ENCODE results near the gene NBAS.

Gene NBAS

GRCh38 chr2:15168116-15168515, 393.0 kb downstream of the NBAS start:
- no peak for DNase-seq (ENCODE audit: low spot score)

GRCh38 chr2:15166878-15167277, 394.3 kb downstream of the NBAS start:
- DNase-seq (ENCODE audit: low spot score): no peak

- no peak for DNase-seq (ENCODE audit: low spot score)
These were observed 397.8 kb downstream of the NBAS start for GRCh38 chr2:15163326-15163725.

GRCh38 chr2:15162620-15163019, 398.5 kb downstream of the NBAS start:
- DNase-seq (ENCODE audit: low spot score): no peak

- DNase-seq (ENCODE audit: low spot score): no peak
These were observed 400.7 kb downstream of the NBAS start for GRCh38 chr2:15160201-15160991.

- no peak for DNase-seq (ENCODE audit: low spot score)
These were observed 401.4 kb downstream of the NBAS start for GRCh38 chr2:15159751-15160177.

GRCh38 chr2:15159206-15159605, 401.9 kb downstream of the NBAS start:
- no peak for DNase-seq (ENCODE audit: low spot score)

- no peak for DNase-seq (ENCODE audit: low spot score)
These were observed 402.6 kb downstream of the NBAS start for GRCh38 chr2:15158532-15158931.

GRCh38 chr2:15158100-15158499, 403.0 kb downstream of the NBAS start:
- DNase-seq (ENCODE audit: low spot score): no peak

GRCh38 chr2:15155959-15156574, 405.1 kb downstream of the NBAS start:
- no peak for DNase-seq (ENCODE audit: low spot score)

GRCh38 chr2:15154297-15154696, 406.8 kb downstream of the NBAS start:
- no peak for DNase-seq (ENCODE audit: low spot score)

- no peak for DNase-seq (ENCODE audit: low spot score)
These were observed 408.8 kb downstream of the NBAS start for GRCh38 chr2:15152382-15152781.

GRCh38 chr2:15149063-15149462, 412.1 kb downstream of the NBAS start:
- DNase-seq (ENCODE audit: low spot score): no peak

GRCh38 chr2:15147591-15147990, 413.5 kb downstream of the NBAS start:
- no peak for DNase-seq (ENCODE audit: low spot score)

GRCh38 chr2:15146960-15147359, 414.2 kb downstream of the NBAS start:
- no peak for DNase-seq (ENCODE audit: low spot score)

GRCh38 chr2:15145919-15146318, 415.2 kb downstream of the NBAS start:
- no peak for DNase-seq (ENCODE audit: low spot score)

- DNase-seq (ENCODE audit: low spot score): no peak
These were observed 415.9 kb downstream of the NBAS start for GRCh38 chr2:15145046-15145817.

- DNase-seq (ENCODE audit: low spot score): peak; percentile 89
These were observed 419.0 kb downstream of the NBAS start for GRCh38 chr2:15142069-15142689.

- DNase-seq (ENCODE audit: low spot score): no peak
These were observed 419.9 kb downstream of the NBAS start for GRCh38 chr2:15141211-15141610.

- DNase-seq (ENCODE audit: low spot score): no peak
These were observed 424.5 kb downstream of the NBAS start for GRCh38 chr2:15136639-15137038.

- no peak for DNase-seq (ENCODE audit: low spot score)
These were observed 426.2 kb downstream of the NBAS start for GRCh38 chr2:15134957-15135356.

GRCh38 chr2:15133461-15133860, 427.7 kb downstream of the NBAS start:
- DNase-seq (ENCODE audit: low spot score): no peak
